HFFc6 (cell line): ENCODE results near the gene ODAD3. TPM values are rescaled to one million over a fixed set of nuclear protein-coding genes. Genes with fewer than 3 reads are reported as not detected.

ENCODE experiments used
- DNase-seq: peaks from one replicate; pipeline ENCODE4 v3.0.0-alpha.2; 2018
- H3K27ac Mint-ChIP-seq: 2 replicates; pipeline ENCODE4 v1.8.0; 2020; ENCODE audit warnings: mild to moderate bottlenecking, mixed read lengths
- H3K27me3 Mint-ChIP-seq: 2 replicates; pipeline ENCODE4 v1.8.0; 2021; ENCODE audit warnings: mild to moderate bottlenecking, moderate library complexity, mixed read lengths; ENCODE audit not compliant: insufficient read depth
- H3K36me3 Mint-ChIP-seq: 2 replicates; pipeline ENCODE4 v1.8.0; 2021; ENCODE audit warnings: low read depth, mixed read lengths
- H3K4me1 Mint-ChIP-seq: 2 replicates; pipeline ENCODE4 v1.8.0; 2020; ENCODE audit warnings: low read depth, mixed read lengths
- H3K4me3 Mint-ChIP-seq: 2 replicates; pipeline ENCODE4 v1.8.0; 2020; ENCODE audit warnings: mild to moderate bottlenecking, moderate library complexity, mixed read lengths
- H3K9me3 Mint-ChIP-seq: 2 replicates; pipeline ENCODE4 v1.8.0; 2020; ENCODE audit warnings: mild to moderate bottlenecking, mixed read lengths
- total RNA-seq, 6 experiments: library from RNA; stranded (reverse); fragmentation: NEBNext Ultra II Directional; extraction: Animal tissue kit (Norgen Biotek cat#: 25700); gene quantifications; 2 replicates in 1 of 6; 3 replicates in 5 of 6; pipeline ENCODE4 v1.2.3, GENCODE V29; 2021
- TF ChIP-seq, protein P1 (sequence below): fragments of 200-600 bp; sonication (generic); IDR thresholded peaks from 2 replicates; pipeline ENCODE4 v1.5.0; 2021; ENCODE audit warnings: antibody characterized with exemption, mild to moderate bottlenecking

ODAD3 gene
- total RNA-seq, 6 experiments from 2014 or later = 0.16 to 1.1 (median 0.60) TPM; not detected in 1

DNA sequence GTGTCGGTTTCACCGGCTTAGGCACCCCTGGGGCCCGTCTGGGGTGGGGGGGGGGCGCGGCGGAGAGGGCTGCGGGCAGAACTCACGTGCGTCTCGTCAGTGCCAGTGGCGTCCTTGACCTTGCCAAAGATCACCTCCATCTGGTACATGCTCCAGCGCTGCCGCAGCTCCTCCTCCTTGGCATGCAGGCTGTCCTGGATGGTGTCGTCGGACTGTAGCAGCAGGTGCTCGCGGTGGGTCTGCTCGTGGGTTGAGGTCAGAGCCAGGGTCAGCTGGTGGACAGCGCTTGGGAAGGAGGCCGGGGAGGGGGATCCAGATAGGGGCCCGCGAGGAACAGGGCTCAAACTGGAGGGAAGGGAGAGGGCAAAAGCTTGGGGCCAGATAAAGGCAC is 11.1 kb downstream of the ODAD3 start:
- Mint-ChIP-seq H3K27ac (no peak overlapping the region), H3K4me3 (no peak overlapping the region), H3K9me3 (no peaks in the 10 kb centered on the region), H3K36me3 (no peaks in the 10 kb centered on the region), H3K4me1 (peaks cover 10% of the 10 kb centered on the region), H3K27me3 (peaks cover 8% of the 10 kb centered on the region; the same call in 1 of the 2 replicates)
- no peak for DNase-seq
- TF ChIP-seq, protein P1, sequence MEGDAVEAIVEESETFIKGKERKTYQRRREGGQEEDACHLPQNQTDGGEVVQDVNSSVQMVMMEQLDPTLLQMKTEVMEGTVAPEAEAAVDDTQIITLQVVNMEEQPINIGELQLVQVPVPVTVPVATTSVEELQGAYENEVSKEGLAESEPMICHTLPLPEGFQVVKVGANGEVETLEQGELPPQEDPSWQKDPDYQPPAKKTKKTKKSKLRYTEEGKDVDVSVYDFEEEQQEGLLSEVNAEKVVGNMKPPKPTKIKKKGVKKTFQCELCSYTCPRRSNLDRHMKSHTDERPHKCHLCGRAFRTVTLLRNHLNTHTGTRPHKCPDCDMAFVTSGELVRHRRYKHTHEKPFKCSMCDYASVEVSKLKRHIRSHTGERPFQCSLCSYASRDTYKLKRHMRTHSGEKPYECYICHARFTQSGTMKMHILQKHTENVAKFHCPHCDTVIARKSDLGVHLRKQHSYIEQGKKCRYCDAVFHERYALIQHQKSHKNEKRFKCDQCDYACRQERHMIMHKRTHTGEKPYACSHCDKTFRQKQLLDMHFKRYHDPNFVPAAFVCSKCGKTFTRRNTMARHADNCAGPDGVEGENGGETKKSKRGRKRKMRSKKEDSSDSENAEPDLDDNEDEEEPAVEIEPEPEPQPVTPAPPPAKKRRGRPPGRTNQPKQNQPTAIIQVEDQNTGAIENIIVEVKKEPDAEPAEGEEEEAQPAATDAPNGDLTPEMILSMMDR = no peak

DNA sequence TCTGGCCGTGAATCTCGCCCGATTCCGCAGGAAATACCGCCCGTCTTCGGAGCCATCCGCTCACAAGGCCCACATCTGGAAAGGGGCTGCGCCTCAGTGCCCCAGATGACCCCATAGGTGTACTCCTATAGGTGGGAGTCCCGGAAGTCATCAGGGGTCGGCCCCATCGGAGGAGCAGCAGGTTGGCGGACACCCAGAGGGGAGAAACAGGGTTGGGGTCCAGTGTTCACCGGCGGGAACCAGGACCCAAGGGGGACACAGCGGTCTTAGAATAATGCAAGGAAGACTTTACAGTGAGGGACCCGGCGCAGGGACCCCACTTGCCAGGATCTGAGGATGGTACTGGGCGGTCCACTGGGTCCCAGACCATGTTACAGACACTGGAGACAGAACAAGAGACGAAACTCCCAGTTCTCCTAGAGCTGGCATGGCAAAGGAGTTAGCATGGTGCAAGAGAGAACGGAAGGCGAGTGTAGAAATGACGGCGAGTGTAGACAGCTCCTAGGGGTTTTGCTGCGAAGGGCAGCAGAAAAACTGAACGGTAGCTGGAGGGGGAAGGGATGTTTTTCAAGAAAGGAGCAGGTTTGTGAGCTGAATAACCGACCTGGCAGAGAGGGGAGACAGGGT is 11.6 kb downstream of the ODAD3 start:
- Mint-ChIP-seq H3K4me1 (peaks cover 10% of the 10 kb centered on the region), H3K4me3 (no peak overlapping the region; the same call in 1 of the 2 replicates), H3K9me3 (no peaks in the 10 kb centered on the region), H3K27me3 (peaks cover 8% of the 10 kb centered on the region; the same call in 1 of the 2 replicates), H3K36me3 (no peaks in the 10 kb centered on the region), H3K27ac (no peak overlapping the region)
- TF ChIP-seq, protein P1 = no peak
- DNase-seq = no peak

DNA sequence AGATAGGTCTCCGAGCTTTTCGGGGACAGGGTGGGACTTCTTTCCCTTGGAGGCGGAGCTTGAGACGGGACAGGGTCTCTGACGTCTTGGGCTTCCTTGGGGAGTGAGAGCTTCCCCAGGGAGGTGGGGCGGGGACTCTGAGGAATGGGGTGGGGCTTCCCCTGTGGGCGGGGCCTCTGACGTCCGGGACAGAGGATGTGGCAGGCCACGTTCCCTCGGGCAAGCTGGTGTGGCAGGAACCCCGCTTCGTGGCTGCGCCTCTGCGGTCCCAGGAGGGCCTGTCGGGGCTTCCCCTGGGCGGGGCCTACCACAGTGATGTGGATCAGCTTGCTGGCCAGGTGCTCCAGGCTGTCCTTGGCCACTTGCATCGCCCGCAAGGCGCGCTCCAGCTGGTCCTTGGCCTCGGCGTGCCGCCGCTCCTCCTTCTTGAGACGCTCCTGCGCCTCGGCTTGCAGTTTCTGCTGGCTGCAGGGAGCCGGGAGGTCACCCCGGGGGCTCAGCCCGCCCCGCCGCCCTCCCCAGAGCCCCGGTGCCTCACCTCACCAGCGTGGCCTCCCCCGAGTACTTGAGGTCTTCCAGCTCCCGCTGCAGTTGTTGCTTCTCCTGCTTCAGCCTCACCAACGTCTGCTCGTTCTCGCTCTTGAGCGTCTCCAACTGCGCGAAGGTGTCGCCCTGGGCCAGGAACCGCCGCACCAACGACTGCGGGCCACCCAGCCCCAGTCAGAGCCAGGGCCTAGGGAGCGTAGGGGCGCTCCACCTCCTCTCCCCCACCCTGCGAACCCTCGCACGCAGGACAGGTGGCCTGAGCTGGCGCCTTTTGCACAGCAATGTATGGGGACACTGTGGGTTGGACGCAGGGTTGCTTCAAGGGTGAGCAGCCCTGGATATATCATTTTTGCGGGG is 12.5 kb downstream of the ODAD3 start:
- Mint-ChIP-seq H3K4me3 (peak overlapping the region; percentile 32; the same call in 1 of the 2 replicates), H3K27ac (no peak overlapping the region), H3K27me3 (peaks cover 8% of the 10 kb centered on the region; the same call in 1 of the 2 replicates), H3K36me3 (no peaks in the 10 kb centered on the region), H3K4me1 (peaks cover 10% of the 10 kb centered on the region), H3K9me3 (no peaks in the 10 kb centered on the region)
- peak; percentile 13 for DNase-seq
- TF ChIP-seq, protein P1 = no peak

DNA sequence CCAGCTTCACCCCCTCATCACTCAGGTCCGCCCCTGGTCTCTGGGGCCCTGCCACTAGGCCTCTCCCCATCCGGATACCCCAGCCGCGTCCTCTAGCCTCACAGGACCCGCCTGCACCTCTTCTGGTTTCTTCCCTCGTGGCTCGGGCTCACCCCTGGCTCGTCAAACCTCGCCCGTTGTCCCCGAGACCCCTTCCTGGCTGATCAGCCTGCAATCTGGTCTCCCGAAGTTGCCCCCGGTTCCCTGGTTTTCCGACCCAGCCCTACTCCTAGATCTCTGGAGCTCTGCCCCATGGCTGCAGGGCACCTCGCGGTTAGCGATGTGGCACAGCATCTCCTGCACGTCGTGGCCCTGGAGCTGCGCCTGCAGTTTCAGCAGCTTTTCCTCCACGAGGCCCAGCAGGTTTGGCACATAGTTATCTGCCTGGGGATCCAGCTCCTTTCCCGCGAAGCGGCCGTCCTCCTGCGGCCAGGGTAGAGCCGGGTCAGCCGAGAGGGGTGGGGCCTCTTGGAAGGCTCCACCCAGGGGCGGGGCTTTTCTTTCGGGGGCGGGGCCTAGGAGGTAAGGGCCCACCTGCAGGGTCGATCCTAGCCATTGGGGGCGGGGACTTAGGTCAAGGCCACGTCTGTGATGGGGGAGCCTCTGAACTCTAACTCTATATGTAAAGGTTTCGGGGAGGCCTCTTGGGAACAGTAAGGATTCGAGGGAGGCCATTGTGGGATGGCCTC is 13.4 kb downstream of the ODAD3 start:
- TF ChIP-seq, protein P1 = no peak
- Mint-ChIP-seq H3K4me1 (peaks cover 10% of the 10 kb centered on the region), H3K36me3 (no peaks in the 10 kb centered on the region), H3K27ac (no peak overlapping the region), H3K27me3 (peaks cover 8% of the 10 kb centered on the region; the same call in 1 of the 2 replicates), H3K9me3 (no peaks in the 10 kb centered on the region), H3K4me3 (peak overlapping the region; percentile 32; the same call in 1 of the 2 replicates)
- no peak for DNase-seq
